GM21619 (cell line): ENCODE measurements around the gene BAAT.

ENCODE experiments used
- ATAC-seq: cut with Tn5 transposase; IDR thresholded peaks from one replicate; pipeline ENCODE4 v1.9.1; 2021; ENCODE audit not compliant: unreplicated experiment

BAAT gene

GRCh38 chr9:101398930-101399642 is 14.3 kb upstream of the BAAT start:
- ATAC-seq: peak; percentile 5

GRCh38 chr9:101398068-101398929 is 13.5 kb upstream of the BAAT start, which contains the start of the genes MRPL50 and ZNF189:
Gene MRPL50 (minus strand): TSS chr9:101398618. CDS start chr9:101398592, 26 bp downstream.
Gene ZNF189 (plus strand): TSS chr9:101398851. CDS start chr9:101399157, 306 bp downstream.
- ATAC-seq: peak; percentile 97

DNA sequence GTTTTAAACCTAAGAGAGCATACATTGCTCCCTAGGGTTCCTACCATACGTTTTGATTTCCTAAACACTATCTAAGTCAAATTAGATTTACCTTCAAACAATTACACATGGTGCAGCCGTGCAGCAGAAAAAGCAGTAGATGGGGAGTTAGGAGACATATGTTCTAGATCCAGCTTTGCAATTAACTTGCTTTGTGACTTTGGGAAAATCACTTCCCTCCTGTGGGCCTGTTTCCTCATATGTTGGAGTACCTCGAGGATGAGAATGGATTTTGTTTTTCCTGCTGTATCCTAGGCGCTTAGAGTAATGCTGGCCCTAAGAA is 12.9 kb upstream of the BAAT start:
- ATAC-seq: no peak

- no peak for ATAC-seq
Measured at GRCh38 chr9:101394687-101395086, 9.9 kb upstream of the BAAT start.

DNA sequence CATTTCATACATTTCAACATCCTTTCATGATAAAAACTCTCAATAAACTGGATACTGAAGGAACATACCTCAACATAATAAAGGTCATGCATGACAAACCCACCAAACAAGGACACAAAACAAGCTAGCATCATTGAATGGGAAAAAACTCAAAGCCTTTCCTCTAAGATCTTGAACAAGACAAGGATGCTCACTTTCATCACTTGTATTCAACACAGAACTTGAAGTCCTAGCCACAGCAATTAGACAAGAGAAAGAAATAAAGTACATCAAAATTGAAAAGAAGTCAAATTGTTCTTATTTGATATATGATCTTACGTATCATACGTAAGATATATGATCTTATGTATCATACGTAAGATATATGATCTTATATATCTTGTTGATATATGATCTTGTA is 8.3 kb upstream of the BAAT start:
- ATAC-seq: no peak

DNA sequence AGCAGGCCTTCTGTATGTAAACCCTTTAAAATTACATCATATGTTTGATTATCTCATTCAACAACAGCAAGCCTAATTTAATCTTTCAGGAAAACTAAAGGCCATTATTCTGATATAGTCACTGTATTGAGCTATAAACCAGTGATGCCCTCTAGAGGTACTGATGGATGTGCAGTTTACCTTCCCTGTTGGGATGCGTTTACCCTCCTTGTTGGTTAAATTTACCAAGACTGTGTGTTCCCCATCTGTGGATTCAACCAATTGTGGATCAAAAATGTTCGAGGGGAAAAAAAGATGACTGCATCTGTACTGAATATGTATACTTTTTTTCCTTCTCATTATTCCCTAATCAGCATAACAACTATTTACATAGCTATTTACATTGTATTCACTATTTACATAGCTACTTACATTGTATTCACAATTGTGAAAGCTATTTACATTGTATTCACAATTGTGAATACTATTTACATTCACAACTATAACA is 3.7 kb upstream of the BAAT start:
- no peak for ATAC-seq

DNA sequence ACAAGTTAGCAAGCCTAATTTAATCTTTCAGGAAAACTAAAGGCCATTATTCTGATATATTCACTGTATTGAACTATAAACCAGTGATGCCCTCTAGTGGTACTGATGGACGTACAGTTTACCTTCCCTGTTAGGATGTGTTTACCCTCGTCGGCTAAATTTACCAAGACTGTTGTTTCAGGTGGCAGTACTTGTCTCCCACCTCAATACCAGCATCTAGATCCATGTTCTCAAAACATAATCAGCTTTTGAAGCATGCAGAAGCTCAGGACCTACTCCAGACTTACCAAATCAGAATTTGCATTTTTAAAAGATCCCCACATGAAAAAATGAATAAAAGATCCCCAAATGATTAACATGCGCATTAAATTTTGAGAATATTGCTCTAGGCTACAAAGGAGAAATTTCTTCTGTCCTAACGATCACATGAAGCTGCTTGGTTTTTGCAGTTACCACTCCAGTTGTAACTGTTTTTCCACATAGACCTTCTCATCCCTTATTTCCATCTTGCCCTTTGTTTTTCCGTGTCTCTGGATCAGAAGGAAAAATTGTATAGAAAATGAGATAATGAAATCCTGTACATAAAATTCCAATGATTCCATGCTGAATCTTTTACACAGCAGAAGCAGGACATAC is 3.2 kb upstream of the BAAT start:
- peak; percentile 81 for ATAC-seq

- no peak for ATAC-seq
Measured at GRCh38 chr9:101383361-101383760, 1.4 kb downstream of the BAAT start.

DNA sequence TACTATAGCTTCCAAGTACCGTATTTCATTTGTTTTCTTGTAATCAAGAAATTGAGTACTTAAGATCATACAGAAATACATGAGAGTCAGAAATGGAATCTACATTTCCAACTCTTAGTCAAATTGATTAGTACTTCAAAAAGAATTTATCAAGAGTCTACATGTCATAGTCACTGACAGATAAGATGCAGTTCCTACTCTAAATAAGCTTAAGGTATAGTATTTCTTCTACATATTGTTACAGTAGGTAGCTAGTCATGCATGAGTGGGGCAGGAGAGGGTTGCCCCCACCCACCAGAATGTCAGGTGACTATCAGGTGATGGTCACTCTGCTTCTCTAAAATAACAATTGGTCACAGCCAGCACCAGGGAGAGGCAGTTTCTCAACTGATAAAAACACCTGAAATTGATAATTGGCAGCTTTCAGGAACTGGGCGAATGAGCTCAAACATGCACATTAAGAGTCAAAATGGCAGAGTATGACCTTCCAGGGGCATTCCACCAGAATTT is 2.9 kb downstream of the BAAT start:
- no peak for ATAC-seq

- no peak for ATAC-seq
Measured at GRCh38 chr9:101381118-101381517, 3.7 kb downstream of the BAAT start.

DNA sequence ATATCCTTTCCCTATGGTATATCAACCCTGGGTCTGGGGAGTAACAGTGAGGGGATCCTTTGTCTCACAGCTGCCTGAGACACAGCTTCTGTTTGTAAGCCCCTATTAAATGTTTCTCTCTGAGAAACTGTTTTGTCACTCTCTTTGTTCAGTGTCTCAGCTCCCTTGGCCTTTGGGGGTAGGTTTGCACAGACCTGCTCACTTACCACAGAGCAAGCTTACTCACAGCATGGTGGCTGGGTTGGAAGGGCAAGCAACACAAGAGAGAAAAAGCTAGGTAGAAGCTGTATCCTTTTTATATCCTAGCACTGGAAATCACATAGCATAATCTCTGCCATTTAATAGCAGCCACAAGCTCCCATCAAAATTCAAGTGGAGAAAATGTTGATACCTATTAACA is 4.5 kb downstream of the BAAT start:
- ATAC-seq: no peak

DNA sequence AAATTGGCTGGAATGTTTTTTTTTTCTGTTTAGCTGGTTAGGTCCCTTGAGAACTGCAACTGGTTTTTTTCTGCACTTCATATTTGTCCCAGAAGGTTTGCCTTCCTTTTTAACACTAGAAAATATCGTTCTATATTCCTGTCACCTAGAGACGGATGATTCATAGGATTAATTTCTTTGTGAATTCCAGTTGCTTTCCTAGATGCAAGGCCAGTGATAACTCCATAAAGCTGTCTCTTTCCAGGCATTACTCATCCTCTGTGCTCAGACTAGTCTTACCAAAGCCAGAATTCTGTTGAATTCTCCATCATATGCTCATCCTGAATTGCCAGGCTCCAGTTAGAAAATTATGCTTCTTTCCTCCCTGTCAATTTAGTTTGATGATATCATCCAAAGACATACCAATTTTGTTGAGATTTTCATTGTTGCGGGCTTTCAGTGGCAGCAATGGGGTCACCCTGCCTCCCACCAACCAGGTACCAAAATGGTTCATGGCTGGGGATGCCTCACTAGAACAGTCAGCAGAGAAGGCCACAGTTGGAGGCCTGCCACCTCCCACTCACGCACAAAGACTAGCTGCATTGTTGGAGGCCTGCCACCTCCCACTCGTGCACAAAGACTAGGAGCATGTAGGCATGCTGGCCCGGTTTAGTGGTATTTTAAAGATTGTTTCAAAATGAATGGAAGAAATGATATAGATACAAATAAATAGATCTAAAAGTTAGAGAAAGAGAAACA is 8.5 kb downstream of the BAAT start:
- ATAC-seq: no peak

DNA sequence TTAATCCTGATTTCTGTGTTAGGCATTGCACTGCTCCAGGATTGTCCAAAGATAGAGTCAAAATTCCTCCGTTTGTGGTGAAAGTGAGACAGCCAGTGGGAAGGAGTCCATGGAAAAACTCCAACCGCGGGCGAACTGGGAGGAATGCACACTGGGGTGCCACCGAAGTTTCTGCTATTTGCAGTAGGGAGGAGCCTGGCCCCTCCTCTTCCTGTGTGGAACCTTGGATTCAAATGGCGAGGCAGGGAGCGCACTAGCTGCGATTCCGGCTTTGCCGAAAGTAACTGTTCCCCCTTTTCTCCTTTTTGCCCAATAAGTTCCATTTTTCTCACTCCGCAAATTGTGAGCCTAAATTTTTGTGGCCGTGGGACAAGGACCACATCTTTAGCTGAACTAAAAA is 9.3 kb downstream of the BAAT start:
- no peak for ATAC-seq

DNA sequence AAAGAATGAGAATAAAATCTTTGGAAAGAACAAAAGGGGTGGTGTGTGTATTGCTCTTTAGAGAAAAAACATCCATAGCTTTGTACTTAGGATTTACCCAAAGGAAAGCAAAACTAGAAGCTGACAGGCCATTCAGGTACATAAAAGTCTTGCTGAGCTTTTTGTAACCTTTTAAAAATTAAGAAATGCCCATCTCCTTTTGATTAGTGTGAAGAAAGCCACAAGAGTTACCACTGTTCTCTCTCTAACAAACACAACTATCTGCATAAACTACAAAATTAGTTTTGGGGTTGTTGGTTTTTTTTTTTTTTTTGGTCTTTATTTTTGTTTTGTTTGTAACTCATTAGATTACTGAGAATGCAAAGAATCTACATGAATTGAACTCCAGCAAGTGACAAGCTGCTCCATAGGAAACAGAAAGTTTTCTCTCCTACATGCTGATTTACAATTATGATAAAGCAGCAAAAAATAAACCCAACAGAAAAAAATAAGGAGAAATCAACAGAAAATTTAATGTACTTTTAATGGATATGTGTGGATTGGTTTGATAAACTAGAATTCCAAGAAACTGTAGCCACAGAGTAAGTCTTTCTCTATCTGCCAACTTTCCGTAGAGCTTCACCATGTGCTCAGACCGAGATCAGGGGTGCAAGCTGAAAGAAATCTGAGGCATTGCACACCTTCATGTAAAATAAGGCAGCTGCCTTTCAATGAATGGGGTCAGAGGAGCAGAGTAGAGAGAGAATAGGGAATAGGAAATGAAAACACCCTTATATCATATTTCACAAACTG is 12.3 kb downstream of the BAAT start:
- no peak for ATAC-seq

DNA sequence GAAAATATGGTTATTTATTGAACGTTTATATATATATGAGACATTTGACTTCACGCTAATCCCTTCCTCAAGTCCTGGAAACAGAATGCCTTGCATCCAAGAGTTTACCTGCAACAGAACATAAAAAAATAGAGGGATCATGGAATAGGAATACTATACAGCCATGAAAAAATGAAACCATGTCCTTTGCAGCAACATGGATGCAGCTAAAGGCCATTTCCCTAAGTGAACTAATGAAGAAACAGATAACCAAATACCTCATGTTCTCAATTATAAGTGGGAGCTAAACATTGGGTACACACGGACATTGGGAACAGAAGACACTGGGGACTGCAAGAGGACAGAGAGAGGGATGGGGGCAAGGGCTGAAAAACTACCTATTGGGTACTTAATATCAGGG is 13.0 kb downstream of the BAAT start:
- no peak for ATAC-seq

DNA sequence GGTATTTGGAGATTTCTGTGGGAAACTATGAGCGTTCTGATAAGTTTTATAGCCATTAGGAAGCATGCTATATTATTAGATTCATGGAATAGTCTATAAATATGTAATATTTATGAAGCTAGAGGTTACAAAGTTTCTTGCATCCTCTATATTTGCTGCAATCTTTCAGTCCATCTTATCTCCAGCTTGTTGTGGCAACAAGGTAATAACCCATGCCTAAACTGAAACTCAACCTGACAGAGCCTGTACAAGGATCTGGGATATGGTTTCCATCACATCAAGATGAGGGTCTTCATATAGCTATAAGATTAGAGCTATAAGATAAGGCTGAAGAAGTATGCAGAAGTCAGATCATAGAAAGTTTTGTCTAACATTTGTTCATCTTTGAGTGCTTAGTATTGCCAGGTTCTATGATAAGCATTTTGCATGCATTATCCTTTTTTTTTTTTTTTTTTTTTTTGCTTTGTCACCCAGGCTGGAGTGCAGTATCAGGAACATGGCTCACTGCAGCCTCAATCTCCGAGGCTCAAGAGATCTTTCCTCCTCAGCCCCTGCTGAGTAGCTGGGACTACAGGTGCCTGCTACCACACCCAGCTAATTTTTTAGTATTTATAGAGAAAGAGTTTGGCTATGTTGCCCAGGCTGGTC is 14.8 kb downstream of the BAAT start:
- ATAC-seq: no peak

DNA sequence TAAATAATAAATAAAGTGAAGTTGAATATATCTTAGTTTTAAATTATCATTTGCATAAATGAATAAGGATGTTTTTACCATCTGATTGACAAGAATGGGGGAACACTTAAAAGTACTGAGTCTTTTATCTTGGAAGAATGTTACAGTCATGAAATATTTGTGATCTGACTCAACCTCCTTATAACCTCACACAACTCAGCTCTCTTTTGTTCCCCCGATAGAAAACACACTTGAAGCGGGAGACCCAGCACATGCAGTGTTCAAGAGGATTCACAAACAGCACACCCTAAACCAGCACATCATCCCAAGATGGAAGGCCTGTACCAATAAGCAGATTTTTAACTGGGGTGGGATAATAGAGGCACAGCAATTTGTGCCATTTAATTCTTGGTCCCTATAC is 15.5 kb downstream of the BAAT start:
- no peak for ATAC-seq

- no peak for ATAC-seq
Measured at GRCh38 chr9:101367323-101367722, 17.5 kb downstream of the BAAT start.

- ATAC-seq: no peak
Measured at GRCh38 chr9:101366038-101366756, 18.6 kb downstream of the BAAT start.
